Tibial nerve (tissue), 4 donors: Measurements from ENCODE around the gene LMX1A. TPM values are rescaled to one million over a fixed set of nuclear protein-coding genes. Genes with fewer than 3 reads are reported as not detected.

Source experiments
- DNase-seq, 2 donors: peaks; one replicate each; pipeline ENCODE4 v3.0.0-alpha.2; 2019; ENCODE audit warnings: low spot score in 2 of 2
- H3K27ac ChIP-seq, 4 donors: fragments of 200-600 bp; sonication (generic) in 3 of 4; one replicate each; pipeline ENCODE4 v1.5.1; 2017 to 2019; ENCODE audit warnings: mild to moderate bottlenecking in 1 of 4
- H3K27me3 ChIP-seq, 2 donors: fragments of 200-600 bp; sonication (generic) in 1 of 2; one replicate each; pipeline versions ENCODE4 v1.5.1 to v1.6.0; 2017 to 2019
- H3K36me3 ChIP-seq, 3 donors: fragments of 200-600 bp; sonication (generic); one replicate each; pipeline ENCODE4 v1.5.1; 2018 to 2019
- H3K4me1 ChIP-seq, 4 donors: fragments of 200-600 bp; sonication (generic) in 3 of 4; one replicate each; pipeline ENCODE4 v1.5.1; 2017 to 2019
- H3K4me3 ChIP-seq, 4 donors: fragments of 200-600 bp; sonication (generic) in 3 of 4; one replicate each; pipeline ENCODE4 v1.5.1; 2017 to 2019; ENCODE audit warnings: mild to moderate bottlenecking in 1 of 4, moderate library complexity in 1 of 4
- H3K9me3 ChIP-seq, 4 donors: fragments of 200-600 bp; sonication (generic) in 3 of 4; one replicate each; pipeline ENCODE4 v1.5.1; 2017 to 2019
- EP300 ChIP-seq, 2 donors: sonication (generic); formaldehyde crosslinking; IDR thresholded peaks; one replicate each; pipeline ENCODE4 v1.6.1; 2017; ENCODE audit warnings: antibody characterized with exemption in 2 of 2, mild to moderate bottlenecking in 1 of 2
- POLR2A ChIP-seq, 2 donors: fragments of 450-650 bp; IDR thresholded peaks; one replicate each; pipeline ENCODE4 v1.6.1; 2017; ENCODE audit warnings: antibody characterized with exemption in 2 of 2, mild to moderate bottlenecking in 2 of 2, moderate library complexity in 2 of 2
- WGBS, 2 donors: methylation state at CpG; one replicate each; pipeline ENCODE4 v1.1.5; 2018; 5-methylcytosine and 5-hydroxymethylcytosine counted together
- total RNA-seq, 4 donors: library from RNA; depleted of rRNA; stranded (reverse); fragments of >200 nt; gene quantifications; one replicate each; pipeline ENCODE4 v1.1.0, GENCODE V29; 2016
- TF ChIP-seq, protein P1 (sequence below), 5 experiments: fragments of 200-600 bp in 3 of 5; fragments of 450-650 bp in 2 of 5; sonication (generic) in 3 of 5; IDR thresholded peaks; one replicate each; pipeline ENCODE4 v1.5.1; 2016 to 2019; ENCODE audit warnings: antibody characterized with exemption in 5 of 5, mild to moderate bottlenecking in 3 of 5, moderate library complexity in 2 of 5

The LMX1A gene
- total RNA-seq = under 1 TPM in 1 of 4 donors, not detected in 3; 0.84 TPM

DNA sequence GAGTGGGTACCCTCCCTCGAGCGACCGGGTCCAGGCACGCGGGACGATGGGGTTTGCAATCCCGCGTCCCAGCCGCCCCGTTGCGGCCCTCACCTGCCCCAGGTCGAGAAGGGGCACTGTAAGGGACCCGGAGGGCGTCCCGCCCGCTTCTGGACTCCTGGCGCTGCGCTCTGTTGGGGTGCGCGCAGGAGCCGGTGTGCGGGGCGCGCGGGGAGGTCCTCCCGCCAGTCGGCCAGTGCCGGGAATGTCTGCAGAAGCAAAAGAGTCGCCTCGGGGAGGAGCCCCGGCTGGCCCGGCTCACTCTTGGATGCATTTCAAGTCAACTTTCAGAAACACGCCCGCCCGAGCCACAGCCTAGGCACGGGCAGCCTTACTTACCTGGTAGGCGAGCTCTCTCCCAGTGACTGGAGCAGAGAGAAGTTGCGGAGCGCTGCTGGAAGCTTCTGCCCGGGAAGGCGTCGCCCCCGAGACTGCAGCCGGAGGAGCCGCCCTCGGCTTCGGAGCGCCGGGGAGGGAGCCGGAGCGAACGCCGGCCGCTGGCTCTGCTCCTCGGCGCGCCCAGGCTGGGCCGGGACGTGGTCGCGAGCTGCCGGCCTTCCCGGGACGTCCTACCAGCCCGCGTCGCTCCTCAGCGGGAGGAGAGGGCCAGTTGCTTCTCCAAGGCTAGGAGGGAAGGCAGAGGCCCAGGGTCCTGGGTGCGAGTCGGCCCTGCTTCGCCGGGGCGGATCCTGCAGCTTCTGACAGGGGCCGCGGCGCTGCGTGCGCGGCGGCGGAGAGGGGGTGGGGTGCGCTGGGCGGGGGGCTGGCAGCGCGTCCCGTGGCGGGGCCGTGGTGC, at the start of gene LMX1A:
Gene LMX1A (minus strand): TSS at position 739 of the 835 bp plus-strand sequence. CDS start 1,156 bp downstream, outside the sequence.
- 0 to 2% methylated on average over 25 to 39 of the region's 88 CpGs for WGBS, 2 donors
- Histone ChIP-seq H3K27me3 (peaks cover 3 to 75% of the 10 kb centered on the region in 2 donors), H3K4me1 (peaks cover 0 to 53% (median 20%) of the 10 kb centered on the region in 4 donors), H3K27ac (peak within 1 kb of the TSS in 1 of 4 donors; percentile 11), H3K4me3 (peak within 1 kb of the TSS; percentile 22 to 47 (median 31)), H3K36me3 (no peaks in the 10 kb centered on the region), H3K9me3 (no peaks in the 10 kb centered on the region)
- TF ChIP-seq, protein P1, sequence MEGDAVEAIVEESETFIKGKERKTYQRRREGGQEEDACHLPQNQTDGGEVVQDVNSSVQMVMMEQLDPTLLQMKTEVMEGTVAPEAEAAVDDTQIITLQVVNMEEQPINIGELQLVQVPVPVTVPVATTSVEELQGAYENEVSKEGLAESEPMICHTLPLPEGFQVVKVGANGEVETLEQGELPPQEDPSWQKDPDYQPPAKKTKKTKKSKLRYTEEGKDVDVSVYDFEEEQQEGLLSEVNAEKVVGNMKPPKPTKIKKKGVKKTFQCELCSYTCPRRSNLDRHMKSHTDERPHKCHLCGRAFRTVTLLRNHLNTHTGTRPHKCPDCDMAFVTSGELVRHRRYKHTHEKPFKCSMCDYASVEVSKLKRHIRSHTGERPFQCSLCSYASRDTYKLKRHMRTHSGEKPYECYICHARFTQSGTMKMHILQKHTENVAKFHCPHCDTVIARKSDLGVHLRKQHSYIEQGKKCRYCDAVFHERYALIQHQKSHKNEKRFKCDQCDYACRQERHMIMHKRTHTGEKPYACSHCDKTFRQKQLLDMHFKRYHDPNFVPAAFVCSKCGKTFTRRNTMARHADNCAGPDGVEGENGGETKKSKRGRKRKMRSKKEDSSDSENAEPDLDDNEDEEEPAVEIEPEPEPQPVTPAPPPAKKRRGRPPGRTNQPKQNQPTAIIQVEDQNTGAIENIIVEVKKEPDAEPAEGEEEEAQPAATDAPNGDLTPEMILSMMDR (IDR thresholded peaks at IDR 0.05) = no peak
- TF ChIP-seq EP300 (IDR thresholded peaks at IDR 0.05) = no peak
- no peak for TF ChIP-seq POLR2A (IDR thresholded peaks at IDR 0.05)
- DNase-seq = peak; percentile 20 to 32

DNA sequence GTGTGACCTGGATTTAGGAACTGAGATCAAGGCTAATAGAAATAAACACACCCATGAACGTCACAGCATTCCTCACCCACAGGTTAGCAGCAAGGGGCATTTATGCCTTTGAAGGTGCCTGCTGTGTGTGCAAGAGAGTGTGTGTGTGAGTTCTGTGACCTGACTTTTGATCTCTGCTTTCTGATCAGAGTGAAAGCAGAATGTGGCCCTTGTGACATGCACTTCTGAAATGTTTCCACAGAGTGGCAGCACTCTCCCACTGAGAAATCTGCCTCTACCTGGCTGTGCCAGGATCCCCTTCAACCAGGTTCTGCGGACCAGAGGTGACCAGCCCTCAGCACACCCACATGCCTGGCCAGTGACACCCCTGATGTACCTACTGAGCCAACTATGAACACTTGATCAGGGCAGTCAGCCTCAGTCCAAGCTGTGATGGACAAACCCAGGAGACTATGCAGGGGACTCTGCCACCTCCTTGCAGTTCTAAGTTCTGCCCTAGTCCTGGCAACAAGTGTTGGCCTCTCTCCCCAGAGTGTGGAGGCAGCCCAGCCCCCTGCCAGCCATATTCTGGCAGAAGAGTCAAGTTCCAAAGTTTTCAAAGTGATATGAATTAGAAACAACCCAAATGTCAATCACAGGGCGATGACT, 47.4 kb upstream of the LMX1A start:
- TF ChIP-seq, protein P1 (IDR thresholded peaks at IDR 0.05) = peak; percentile 43 to 68 (median 57)
- TF ChIP-seq EP300 (IDR thresholded peaks at IDR 0.05) = no peak
- TF ChIP-seq POLR2A (IDR thresholded peaks at IDR 0.05) = no peak
- Histone ChIP-seq H3K27me3 (no peaks in the 10 kb centered on the region), H3K4me3 (no peak overlapping the region), H3K36me3 (no peaks in the 10 kb centered on the region), H3K4me1 (peaks cover 0 to 8% (median 0%) of the 10 kb centered on the region in 4 donors), H3K9me3 (no peaks in the 10 kb centered on the region), H3K27ac (peak overlapping the region in 1 of 4 donors; percentile 32)
- 44 to 55% methylated on average over 2 to 3 of the region's 3 CpGs for WGBS, 2 donors
- DNase-seq = peak in 1 of 2 donors; percentile 16

DNA sequence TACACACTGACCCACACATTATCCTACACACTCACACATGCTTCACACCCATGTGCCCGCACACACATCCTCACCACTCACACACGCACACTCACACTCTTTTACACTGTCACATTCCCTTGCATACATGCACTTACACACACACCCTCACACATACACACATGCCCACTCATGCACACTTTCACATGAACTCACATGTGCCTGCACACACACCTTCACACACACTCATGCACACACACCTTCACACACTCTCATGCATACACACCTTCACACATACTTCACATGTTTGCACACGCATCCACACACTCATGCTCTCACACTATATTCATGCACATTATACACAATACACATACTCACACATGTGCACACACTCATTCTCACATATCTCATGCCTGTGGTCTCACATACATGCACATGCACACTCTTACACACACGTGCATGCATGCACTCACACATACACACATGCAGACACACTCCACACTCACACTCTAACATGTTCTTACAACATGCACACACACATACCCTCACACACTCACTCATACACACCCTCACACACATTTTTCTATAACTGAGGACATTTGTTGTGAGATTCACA, 46.1 kb upstream of the LMX1A start:
- TF ChIP-seq EP300 (IDR thresholded peaks at IDR 0.05) (no peak), POLR2A (IDR thresholded peaks at IDR 0.05) (no peak)
- TF ChIP-seq, protein P1 (IDR thresholded peaks at IDR 0.05) = no peak
- Histone ChIP-seq H3K4me1 (peaks cover 0 to 15% (median under 1%) of the 10 kb centered on the region in 4 donors), H3K36me3 (no peaks in the 10 kb centered on the region), H3K4me3 (no peak overlapping the region), H3K9me3 (no peaks in the 10 kb centered on the region), H3K27me3 (no peaks in the 10 kb centered on the region), H3K27ac (no peak overlapping the region)
- WGBS, 2 donors = 93% methylated on average over 4 of the region's 4 CpGs
- DNase-seq = no peak

DNA sequence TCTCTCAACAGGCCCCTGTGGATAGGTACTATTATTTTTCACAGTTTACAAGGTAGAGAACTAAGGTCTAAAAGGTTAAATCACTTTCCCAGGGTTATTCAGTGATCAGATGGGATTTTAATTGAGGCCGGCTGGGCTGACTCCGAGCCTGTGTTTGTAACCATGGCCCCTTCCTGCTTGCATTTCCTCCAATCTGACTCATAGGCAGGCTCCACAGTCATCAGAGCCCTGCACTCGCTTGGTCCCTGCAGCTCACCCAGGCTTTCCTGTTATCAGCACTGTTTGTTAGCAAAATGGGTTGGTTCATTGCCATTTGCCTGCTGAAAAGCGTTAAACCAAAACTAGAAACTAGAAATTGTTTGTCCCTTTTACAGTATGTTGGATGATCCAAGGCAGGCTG, 41.4 kb upstream of the LMX1A start:
- TF ChIP-seq EP300 (IDR thresholded peaks at IDR 0.05) (no peak), POLR2A (IDR thresholded peaks at IDR 0.05) (no peak)
- TF ChIP-seq, protein P1 (IDR thresholded peaks at IDR 0.05) = no peak
- 22 to 45% methylated on average over 4 of the region's 4 CpGs for WGBS, 2 donors
- peak in 1 of 2 donors; percentile 38 for DNase-seq
- Histone ChIP-seq H3K4me1 (peaks cover 0 to 20% (median 8%) of the 10 kb centered on the region in 4 donors), H3K36me3 (no peaks in the 10 kb centered on the region), H3K27ac (peak overlapping the region in 2 of 4 donors; percentile 23 to 51), H3K27me3 (no peaks in the 10 kb centered on the region), H3K4me3 (no peak overlapping the region), H3K9me3 (no peaks in the 10 kb centered on the region)
